GM12891 (cell line): ENCODE measurements around the gene MAGI1.

Experiments
- POLR2AphosphoS5 ChIP-seq: IDR thresholded peaks from 2 replicates; pipeline ENCODE4 v1.6.1; 2011; ENCODE audit warnings: low read depth, low read length, control low read depth
- TAF1 ChIP-seq: IDR thresholded peaks from 2 replicates; pipeline ENCODE4 v1.6.1; 2011; ENCODE audit warnings: low read depth, low read length, control low read depth

DNA sequence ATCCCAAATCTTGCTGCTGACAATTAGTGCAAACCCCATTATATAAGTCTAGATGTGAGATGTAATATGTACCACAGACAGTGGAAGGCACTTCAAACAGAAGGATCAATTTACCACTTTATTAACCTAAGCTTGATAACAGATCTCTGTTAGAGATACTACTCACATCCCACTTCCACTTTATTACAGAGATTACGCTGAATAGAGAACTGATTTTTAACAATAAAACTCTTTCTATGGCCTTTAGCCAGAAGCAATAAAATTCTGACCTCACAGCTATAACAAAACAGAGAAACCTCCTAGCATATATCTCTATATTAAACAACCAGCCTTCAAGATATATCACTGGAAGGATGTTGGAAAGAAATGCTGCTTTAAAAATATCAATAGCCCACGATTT, 517.7 kb downstream of the MAGI1 start:
- TF ChIP-seq POLR2AphosphoS5 (no peak), TAF1 (no peak)
